DOHH2 (cell line): ENCODE data around the gene BCLAF3.

ENCODE experiments used
- CTCF ChIP-seq: fragments of 200-600 bp; sonication (generic); IDR thresholded peaks from one replicate; pipeline ENCODE4 v1.5.1; 2014; ENCODE audit warnings: antibody characterized with exemption, mild to moderate bottlenecking, low read depth, low read length; ENCODE audit not compliant: poor library complexity, severe bottlenecking
- EZH2phosphoT487 ChIP-seq: fragments of 200-600 bp; sonication (generic); IDR thresholded peaks from 2 replicates; pipeline ENCODE4 v1.6.1; 2017; ENCODE audit warnings: borderline replicate concordance, mild to moderate bottlenecking, antibody characterized with exemption, low read length, moderate library complexity, mixed read lengths

- no peak for TF ChIP-seq CTCF
- no peak for TF ChIP-seq EZH2phosphoT487
Measured at GRCh38 chrX:19964017-19964710, 26.7 kb downstream of the BCLAF3 start.
